ENCODE data around the gene STAC3. TPM values are rescaled to one million over a fixed set of nuclear protein-coding genes. Genes with fewer than 3 reads are reported as not detected.

Gene STAC3
- total and polyA plus RNA-seq, 2 of the 13 experiments (the other 11 are each of a cell fraction or from before 2014, with no cell fraction given): 0.18 to 0.22 TPM

DNA sequence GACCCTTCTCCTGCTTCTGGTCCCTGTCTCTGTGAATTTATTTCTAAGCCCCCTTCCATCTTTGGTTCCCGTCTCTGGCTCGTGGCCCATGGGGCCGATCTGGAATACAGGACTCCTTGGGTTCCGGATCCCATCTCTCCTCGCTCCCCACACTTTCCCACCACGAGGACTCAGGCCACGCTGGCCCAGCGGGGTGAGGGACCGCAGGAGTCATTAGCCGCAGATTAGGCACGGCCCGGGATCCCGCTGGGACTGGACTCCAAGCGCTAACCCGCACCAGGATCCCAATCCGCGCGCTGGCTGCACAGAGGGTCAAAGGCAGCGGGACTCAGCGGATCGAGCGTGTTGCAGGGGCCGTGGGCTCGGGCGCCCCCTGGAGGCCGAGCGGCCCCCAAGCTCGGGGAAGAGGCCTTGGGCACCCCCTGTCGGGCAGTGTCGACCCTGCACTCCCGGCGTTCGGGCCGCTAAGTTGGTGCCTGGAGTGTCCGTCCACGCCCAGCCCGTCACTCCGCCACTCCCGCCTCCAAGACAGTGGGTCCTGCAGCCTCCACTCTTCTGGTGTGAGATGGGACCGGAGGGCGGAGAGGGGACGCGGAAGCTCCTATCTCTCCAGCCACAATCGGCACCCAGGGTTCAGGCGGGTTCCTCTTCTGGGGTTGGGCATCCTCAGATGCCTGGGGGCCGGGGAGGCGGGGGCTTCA, 12.0 kb downstream of the STAC3 start (continued):
- TF ChIP-seq HNF4G (IDR thresholded peaks at IDR 0.05; ENCODE audit: borderline replicate concordance, low read depth, low read length) (peak; percentile 11; the same call in 1 of the 2 replicates), HNF4G (CRISPR knock-in tag; IDR thresholded peaks at IDR 0.05; ENCODE audit: borderline replicate concordance, low read depth) (no peak), ZNF12 (CRISPR knock-in tag; IDR thresholded peaks at IDR 0.05) (no peak; the same call in 1 of the 2 replicates), TARDBP (CRISPR knock-in tag; IDR thresholded peaks at IDR 0.05) (peak; percentile 85), ZSCAN31 (CRISPR knock-in tag; IDR thresholded peaks at IDR 0.05; ENCODE audit: low read depth) (0 out of 2 replicates have a peak, but pooled peaks have one; percentile 27), YEATS4 (CRISPR knock-in tag; IDR thresholded peaks at IDR 0.05; ENCODE audit: borderline replicate concordance) (peak; percentile 34; the same call in 1 of the 2 replicates), RXRB (CRISPR knock-in tag; IDR thresholded peaks at IDR 0.05; ENCODE audit: borderline replicate concordance) (peak; percentile 58; the same call in 1 of the 2 replicates), ZSCAN21 (CRISPR knock-in tag; IDR thresholded peaks at IDR 0.05; ENCODE audit: borderline replicate concordance) (peak; percentile 76; the same call in 1 of the 2 replicates), ZNF3 (CRISPR knock-in tag; IDR thresholded peaks at IDR 0.05) (no peak), ZBTB7B (CRISPR knock-in tag; IDR thresholded peaks at IDR 0.05) (peak; percentile 44; the same call in 1 of the 2 replicates), SP4 (CRISPR knock-in tag; IDR thresholded peaks at IDR 0.05) (peak; percentile 74), NR2F6 (IDR thresholded peaks at IDR 0.05) (0 out of 2 replicates have a peak, but pooled peaks have one; percentile 31), NR2F6 (CRISPR knock-in tag; IDR thresholded peaks at IDR 0.05) (no peak; the same call in 1 of the 2 replicates), ISL2 (CRISPR knock-in tag; IDR thresholded peaks at IDR 0.05) (peak; percentile 53; the same call in 1 of the 2 replicates), TAF1 (CRISPR knock-in tag; IDR thresholded peaks at IDR 0.05) (peak; percentile 37; the same call in 1 of the 2 replicates), ZBTB38 (CRISPR knock-in tag; IDR thresholded peaks at IDR 0.05) (no peak), ZNF543 (CRISPR knock-in tag; IDR thresholded peaks at IDR 0.05) (no peak), SRSF9 (IDR thresholded peaks at IDR 0.05; ENCODE audit: borderline replicate concordance, insufficient read depth, low read depth, low read length, poor library complexity, severe bottlenecking) (no peak), RBAK (CRISPR knock-in tag; IDR thresholded peaks at IDR 0.05) (no peak)
- TF ChIP-seq, protein P1, sequence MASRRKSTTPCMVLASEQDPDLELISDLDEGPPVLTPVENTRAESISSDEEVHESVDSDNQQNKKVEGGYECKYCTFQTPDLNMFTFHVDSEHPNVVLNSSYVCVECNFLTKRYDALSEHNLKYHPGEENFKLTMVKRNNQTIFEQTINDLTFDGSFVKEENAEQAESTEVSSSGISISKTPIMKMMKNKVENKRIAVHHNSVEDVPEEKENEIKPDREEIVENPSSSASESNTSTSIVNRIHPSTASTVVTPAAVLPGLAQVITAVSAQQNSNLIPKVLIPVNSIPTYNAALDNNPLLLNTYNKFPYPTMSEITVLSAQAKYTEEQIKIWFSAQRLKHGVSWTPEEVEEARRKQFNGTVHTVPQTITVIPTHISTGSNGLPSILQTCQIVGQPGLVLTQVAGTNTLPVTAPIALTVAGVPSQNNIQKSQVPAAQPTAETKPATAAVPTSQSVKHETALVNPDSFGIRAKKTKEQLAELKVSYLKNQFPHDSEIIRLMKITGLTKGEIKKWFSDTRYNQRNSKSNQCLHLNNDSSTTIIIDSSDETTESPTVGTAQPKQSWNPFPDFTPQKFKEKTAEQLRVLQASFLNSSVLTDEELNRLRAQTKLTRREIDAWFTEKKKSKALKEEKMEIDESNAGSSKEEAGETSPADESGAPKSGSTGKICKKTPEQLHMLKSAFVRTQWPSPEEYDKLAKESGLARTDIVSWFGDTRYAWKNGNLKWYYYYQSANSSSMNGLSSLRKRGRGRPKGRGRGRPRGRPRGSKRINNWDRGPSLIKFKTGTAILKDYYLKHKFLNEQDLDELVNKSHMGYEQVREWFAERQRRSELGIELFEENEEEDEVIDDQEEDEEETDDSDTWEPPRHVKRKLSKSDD (CRISPR knock-in tag; IDR thresholded peaks at IDR 0.05; ENCODE audit: low read depth): no peak
